Activated CD8-positive, alpha-beta memory T cell treated with anti-CD3 and anti-CD28 coated beads, Interleukin-2, amount 10 ng/mL, durations not matched to agents 7 days and 5 days (primary cell): ENCODE measurements around the gene ADAMTSL5. TPM values are rescaled to one million over a fixed set of nuclear protein-coding genes. Genes with fewer than 3 reads are reported as not detected.
"Not testable (repeated sequence)": the region's sequence is repeated elsewhere in the genome, so short reads cannot be mapped to it uniquely, and the experiment has no call there.

Source experiments
- ATAC-seq: fragments of 150-1000 bp; cut with Tn5 transposase; one replicate; pipeline ENCODE4 v1.10.0; 2021; ENCODE audit warnings: moderate library complexity
- CTCF ChIA-PET: fragments of 350-600 bp; sonication (Branson Sonifier 250); formaldehyde crosslinking; loops from one replicate; lab custom pipeline; 2021; ENCODE audit warnings: antibody characterized with exemption; lab: Charles Lee
- DNase-seq: peaks from one replicate; pipeline ENCODE4 v3.0.0-alpha.2; 2020
- H3K27ac Mint-ChIP-seq: one replicate; pipeline ENCODE4 v1.8.0; 2021; ENCODE audit warnings: mild to moderate bottlenecking, mixed read lengths
- H3K27me3 Mint-ChIP-seq: one replicate; pipeline ENCODE4 v1.8.0; 2021; ENCODE audit warnings: mixed read lengths
- H3K36me3 Mint-ChIP-seq: one replicate; pipeline ENCODE4 v1.8.0; 2021; ENCODE audit warnings: mild to moderate bottlenecking, mixed read lengths
- H3K4me1 Mint-ChIP-seq: one replicate; pipeline ENCODE4 v1.8.0; 2021; ENCODE audit warnings: mixed read lengths
- H3K4me3 Mint-ChIP-seq: one replicate; pipeline ENCODE4 v1.8.0; 2021; ENCODE audit warnings: mild to moderate bottlenecking, moderate library complexity, mixed read lengths
- H3K9me3 Mint-ChIP-seq: one replicate; pipeline ENCODE4 v1.8.0; 2022; ENCODE audit warnings: low read depth, mixed read lengths
- total RNA-seq, 2 experiments: library from RNA; stranded (reverse); gene quantifications; one replicate each; pipeline ENCODE4 v1.2.3, GENCODE V29; 2021

The ADAMTSL5 gene
- total RNA-seq, 2 experiments from 2014 or later: 0.91 to 1.2 TPM

DNA sequence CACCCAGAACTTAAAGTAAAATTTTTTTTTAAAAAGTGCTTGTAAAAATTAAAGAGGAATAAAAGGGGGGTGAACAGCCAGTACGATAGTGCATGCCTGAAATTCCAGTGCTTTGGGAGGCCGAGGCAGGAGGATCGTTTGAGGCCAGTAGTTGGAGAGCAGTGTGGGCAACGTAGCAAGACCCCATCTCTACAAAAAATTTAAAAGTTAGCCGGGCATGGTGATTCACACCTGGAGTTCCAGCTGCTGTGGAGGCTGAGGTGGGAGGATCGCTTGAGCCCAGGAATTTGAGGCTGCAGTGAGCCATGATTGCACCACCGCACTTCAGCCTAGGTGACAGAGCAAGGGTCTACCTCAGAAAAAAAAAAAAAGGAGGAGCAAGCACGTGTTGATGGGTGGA lies 7.8 kb downstream of the ADAMTSL5 start:
- Mint-ChIP-seq H3K27me3 (peaks cover 25% of the 10 kb centered on the region), H3K27ac (no peak overlapping the region), H3K36me3 (no peaks in the 10 kb centered on the region), H3K4me1 (peaks cover 9% of the 10 kb centered on the region), H3K4me3 (no peak overlapping the region), H3K9me3 (peaks cover 2% of the 10 kb centered on the region)
- CTCF ChIA-PET: interaction anchor here (0.6 to 1.6 kb wide), 2 partner anchors 41 to 533 kb away, joined by 4 read pairs; no protein-coding TSS in a partner anchor
- ATAC-seq: no peak
- no peak for DNase-seq

DNA sequence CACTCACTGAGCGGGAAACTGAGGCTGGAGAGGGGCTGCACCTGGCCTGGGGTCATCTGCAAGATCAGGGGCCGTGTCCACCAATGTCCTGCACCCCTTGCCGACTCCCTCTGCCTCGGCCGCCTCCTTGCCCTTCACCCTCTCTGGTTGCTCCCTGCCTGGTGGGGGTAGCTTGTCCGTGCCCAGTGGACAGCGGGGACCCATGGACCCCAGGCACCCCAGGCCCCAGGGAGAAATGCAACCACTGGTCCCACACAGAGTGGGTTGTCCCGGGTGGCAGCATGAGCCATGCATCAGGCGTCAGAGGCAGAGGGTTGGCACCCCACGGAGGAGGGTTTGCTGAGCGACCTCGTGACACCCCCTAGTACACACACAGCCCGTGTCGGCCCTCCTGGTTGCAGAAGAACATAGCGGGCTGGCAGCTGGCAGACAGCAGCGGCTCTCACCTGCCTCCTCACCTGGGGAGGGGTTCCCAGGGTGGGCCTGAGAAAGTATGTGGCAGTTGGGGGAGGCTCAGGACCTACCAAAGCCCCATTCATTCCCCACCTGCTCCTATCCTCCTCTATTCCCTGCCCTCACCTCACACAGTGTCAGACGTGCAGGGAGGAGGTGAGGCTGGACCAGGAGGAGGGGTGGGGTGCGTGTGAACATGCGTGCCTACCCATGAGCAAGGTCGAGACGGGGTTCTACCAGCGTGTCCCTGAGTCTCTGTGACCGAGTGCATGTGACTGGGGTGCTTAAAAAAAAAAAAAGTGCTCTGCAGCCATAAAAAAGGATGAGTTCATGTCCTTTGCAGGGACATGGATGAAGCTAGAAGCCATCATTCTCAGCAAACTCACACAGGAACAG lies 8.7 kb downstream of the ADAMTSL5 start:
- Mint-ChIP-seq H3K27me3 (peaks cover 20% of the 10 kb centered on the region), H3K9me3 (peaks cover 2% of the 10 kb centered on the region), H3K27ac (peak overlapping the region; percentile 24), H3K36me3 (no peaks in the 10 kb centered on the region), H3K4me1 (peaks cover 9% of the 10 kb centered on the region), H3K4me3 (no peak overlapping the region)
- CTCF ChIA-PET: no interaction called here
- DNase-seq (no peak), ATAC-seq (no peak)

DNA sequence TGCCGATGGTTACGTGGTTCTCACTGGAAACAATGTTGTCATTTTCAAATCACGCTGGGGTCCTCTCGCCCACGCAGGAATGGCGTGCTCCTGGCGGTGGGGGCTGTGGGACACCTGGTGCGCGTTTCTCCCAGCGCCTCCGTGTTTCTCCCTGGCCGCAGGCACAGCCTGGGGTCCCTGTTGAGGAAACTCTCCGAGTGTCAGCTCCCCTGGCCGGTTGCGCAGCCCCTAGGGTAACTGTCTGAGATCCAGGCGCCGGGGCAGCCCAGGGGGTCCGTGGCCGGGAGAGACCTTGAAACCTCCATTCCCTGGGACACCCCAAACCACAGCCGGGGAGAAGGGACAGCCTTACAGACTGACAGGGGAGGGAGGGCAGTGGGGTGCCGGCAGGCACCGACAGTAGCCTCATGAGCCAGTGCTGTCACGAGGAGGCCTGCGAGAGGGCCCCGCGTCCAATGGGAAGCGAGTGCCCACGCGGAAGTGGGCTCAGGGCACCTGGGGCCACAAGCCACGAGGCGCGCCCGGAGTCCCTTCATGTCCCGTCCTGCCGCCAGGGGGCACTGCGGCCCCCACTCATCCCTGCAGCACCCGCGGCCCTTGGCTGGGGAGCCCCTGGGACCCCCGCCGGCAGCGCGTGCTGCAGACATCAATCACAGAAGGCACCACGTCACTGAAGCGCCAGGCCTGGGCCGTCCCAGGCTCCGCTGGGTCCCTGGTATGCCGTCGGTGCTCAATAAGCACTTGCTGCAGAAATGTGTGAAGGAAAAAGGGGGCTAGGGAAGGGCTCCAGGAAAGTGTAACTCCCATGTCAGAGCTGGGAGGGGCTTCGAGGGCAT lies 9.5 kb downstream of the ADAMTSL5 start:
- peaks cover 9% of the 10 kb centered on the region for H3K4me1 Mint-ChIP-seq
- H3K36me3 Mint-ChIP-seq: no peaks in the 10 kb centered on the region
- no peak overlapping the region for H3K4me3 Mint-ChIP-seq
- peaks cover 2% of the 10 kb centered on the region for H3K9me3 Mint-ChIP-seq
- DNase-seq (peak; percentile 75), ATAC-seq (peak; percentile 51)
- H3K27ac Mint-ChIP-seq: no peak overlapping the region
- peaks cover 16% of the 10 kb centered on the region for H3K27me3 Mint-ChIP-seq
- CTCF ChIA-PET: interaction anchor here (0.7 to 2.0 kb wide), 4 partner anchors 12 to 169 kb away, joined by 3 to 4 read pairs (median 4); no protein-coding TSS in a partner anchor

DNA sequence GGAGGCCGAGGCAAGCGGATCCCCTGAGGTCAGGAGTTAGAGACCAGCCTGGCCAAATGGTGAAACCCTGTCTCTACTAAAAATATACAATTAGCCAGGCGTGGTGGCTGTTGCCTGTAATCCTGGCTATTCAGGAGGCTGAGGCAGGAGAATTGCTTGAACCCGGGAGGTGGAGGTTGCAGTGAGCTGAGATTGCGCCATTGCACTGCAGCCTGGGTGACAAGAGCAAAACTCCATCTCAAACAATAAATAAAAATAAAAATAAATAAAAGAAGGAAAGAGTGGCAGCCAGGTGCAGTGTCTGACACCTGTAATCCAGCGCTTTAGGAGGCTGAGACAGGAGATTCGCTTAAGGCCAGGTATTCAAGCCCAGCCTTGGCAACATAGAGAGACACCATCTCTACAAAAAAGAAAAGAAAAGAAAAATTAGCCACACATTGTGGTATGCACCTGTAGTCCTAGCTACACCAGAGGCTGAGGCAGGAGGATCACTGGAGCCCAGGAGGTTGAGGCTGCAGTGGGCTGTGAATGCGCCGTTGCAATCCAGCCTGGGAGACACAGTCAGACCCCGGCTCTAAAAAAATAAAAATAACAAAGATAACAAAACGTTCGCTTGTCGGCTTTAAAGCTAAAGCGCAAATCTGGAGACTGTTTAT lies 10.3 kb downstream of the ADAMTSL5 start:
- ATAC-seq (no peak), DNase-seq (no peak)
- Mint-ChIP-seq H3K27ac (peak overlapping the region; percentile 49), H3K9me3 (peaks cover 2% of the 10 kb centered on the region), H3K4me3 (no peak overlapping the region), H3K27me3 (peaks cover 16% of the 10 kb centered on the region), H3K4me1 (peaks cover 5% of the 10 kb centered on the region), H3K36me3 (no peaks in the 10 kb centered on the region)
- CTCF ChIA-PET: interaction anchor here (0.7 to 2.0 kb wide), 4 partner anchors 11 to 170 kb away, joined by 3 to 4 read pairs (median 4); no protein-coding TSS in a partner anchor

DNA sequence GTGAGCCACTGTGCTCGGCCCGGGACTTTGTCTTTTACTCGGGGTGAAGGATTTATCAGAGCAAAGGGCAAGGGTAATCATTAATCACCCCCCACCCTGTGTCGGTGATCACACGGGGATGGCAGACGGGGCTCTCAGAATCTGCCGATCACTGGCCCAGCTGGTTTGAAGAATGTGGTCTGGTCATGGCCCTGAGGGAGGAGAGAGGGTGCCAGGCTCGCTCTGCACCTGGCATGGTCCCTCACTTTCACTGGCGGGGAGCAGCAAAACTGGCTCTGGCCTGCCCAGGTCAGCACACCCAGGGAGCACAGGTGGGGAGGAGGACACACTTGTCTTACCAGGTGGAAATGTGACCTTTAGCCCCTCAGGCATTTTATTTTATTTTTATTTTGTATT lies 11.6 kb downstream of the ADAMTSL5 start:
- H3K4me3 Mint-ChIP-seq: no peak overlapping the region
- no peak overlapping the region for H3K27ac Mint-ChIP-seq
- H3K27me3 Mint-ChIP-seq: peaks cover 16% of the 10 kb centered on the region
- peaks cover under 1% of the 10 kb centered on the region for H3K9me3 Mint-ChIP-seq
- peaks cover 4% of the 10 kb centered on the region for H3K4me1 Mint-ChIP-seq
- CTCF ChIA-PET: interaction anchor here (1.0 to 2.0 kb wide), 2 partner anchors 10 kb away, joined by 4 to 6 read pairs; partner anchors contain the start of gene REEP6
- peak; percentile 21 for ATAC-seq
- H3K36me3 Mint-ChIP-seq: no peaks in the 10 kb centered on the region
- no peak for DNase-seq

DNA sequence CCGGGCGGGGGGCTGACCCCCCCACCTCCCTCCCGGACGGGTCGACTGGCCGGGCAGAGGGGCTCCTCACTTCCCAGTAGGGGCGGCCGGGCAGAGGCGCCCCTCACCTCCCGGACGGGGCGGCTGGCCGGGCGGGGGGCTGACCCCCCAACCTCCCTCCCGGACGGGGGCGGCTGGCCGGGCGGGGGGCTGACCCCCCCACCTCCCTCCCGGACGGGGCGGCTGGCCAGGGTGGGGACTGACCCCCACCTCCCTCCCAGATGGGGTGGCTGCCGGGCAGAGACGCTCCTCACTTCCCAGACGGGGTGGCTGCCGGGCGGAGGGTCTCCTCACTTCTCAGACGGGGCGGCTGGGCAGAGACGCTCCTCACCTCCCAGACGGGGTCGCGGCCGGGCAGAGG lies 13.6 kb downstream of the ADAMTSL5 start:
- CTCF ChIA-PET, H3K9me3 Mint-ChIP-seq, H3K36me3 Mint-ChIP-seq, H3K4me1 Mint-ChIP-seq, ATAC-seq, H3K4me3 Mint-ChIP-seq, DNase-seq, H3K27ac Mint-ChIP-seq: not testable (repeated sequence)
- peaks cover 11% of the 10 kb centered on the region for H3K27me3 Mint-ChIP-seq

DNA sequence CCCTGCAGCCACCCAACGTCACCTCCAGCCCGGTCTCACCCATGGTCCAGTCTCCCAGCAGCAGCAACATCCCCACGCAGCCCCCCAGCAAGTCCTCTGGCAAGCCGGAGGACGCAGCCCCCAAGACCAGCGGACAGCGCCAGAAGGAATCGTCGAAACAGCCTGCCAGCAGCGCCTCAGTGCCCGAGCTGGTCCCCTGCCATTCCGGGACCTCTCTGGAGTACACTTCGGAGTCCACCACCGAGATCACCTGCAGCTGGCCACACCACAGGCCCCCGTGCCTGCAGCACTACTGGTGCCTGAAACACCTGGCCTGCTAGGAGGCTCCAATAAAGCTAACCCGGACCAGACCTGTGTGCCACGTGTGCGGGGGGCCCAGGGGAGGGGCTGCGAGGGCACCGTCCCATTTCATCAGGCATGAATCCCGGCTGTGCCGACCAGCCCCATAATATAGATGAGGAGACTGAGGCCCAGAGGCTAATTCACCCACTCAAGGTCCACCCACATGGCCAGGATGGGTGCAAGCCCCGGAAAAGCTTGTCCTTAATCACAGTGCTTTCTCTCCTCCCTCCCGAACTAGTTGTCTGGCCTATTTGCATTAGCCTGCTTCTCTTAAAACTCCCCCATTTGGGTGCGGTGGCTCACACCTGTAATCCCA lies 15.1 kb downstream of the ADAMTSL5 start:
- Mint-ChIP-seq H3K4me1 (peaks cover 2% of the 10 kb centered on the region), H3K36me3 (no peaks in the 10 kb centered on the region), H3K27ac (no peak overlapping the region), H3K4me3 (no peak overlapping the region), H3K27me3 (peaks cover 2% of the 10 kb centered on the region), H3K9me3 (no peaks in the 10 kb centered on the region)
- DNase-seq (no peak), ATAC-seq (no peak)
- CTCF ChIA-PET: no interaction called here

DNA sequence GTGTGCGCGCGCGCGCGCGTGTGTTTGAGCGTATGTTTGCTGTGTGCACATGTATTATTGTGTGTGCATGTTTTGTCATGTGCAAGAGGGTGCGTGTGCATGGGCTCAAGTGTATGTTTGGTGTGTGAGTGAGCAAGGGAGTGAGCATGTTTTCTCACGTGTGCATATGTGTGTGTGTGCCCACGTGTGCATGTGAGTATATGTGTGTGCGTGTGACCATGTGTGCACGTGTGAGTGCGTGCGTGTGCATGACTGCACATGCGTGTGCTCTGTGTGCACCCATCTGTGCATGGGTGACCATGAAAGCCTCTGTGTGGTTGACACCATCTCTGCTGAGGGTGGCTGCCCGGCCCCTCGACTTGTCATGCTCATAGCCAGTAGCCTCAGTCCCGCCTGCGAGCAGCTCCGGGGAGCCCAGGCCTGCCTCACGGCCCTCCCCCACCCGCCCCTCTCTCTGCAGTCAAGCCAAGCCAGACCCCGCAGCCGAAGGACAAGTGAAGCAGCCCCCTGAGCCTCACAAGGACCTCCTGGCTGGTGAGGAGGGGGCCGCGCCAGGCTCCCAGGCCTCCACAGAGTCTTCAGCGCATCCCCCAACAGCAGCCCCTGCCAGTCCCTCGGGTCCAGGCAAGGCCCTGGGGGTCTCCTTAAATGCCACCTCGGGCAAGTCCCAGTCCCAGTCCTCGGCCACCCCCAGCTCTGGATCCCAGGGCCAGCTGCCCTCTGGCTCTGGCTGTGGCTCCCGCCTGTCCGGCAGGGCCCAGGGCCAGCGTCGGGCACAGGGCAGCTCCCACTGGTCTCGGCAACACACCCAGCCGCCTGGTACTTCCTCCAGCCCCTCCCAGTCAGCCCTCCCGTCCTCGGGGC lies 15.9 kb downstream of the ADAMTSL5 start:
- Mint-ChIP-seq H3K4me3 (no peak overlapping the region), H3K36me3 (no peaks in the 10 kb centered on the region), H3K27ac (no peak overlapping the region), H3K9me3 (no peaks in the 10 kb centered on the region), H3K4me1 (peaks cover under 1% of the 10 kb centered on the region), H3K27me3 (peaks cover 4% of the 10 kb centered on the region)
- no peak for ATAC-seq
- DNase-seq: no peak
- CTCF ChIA-PET: no interaction called here

DNA sequence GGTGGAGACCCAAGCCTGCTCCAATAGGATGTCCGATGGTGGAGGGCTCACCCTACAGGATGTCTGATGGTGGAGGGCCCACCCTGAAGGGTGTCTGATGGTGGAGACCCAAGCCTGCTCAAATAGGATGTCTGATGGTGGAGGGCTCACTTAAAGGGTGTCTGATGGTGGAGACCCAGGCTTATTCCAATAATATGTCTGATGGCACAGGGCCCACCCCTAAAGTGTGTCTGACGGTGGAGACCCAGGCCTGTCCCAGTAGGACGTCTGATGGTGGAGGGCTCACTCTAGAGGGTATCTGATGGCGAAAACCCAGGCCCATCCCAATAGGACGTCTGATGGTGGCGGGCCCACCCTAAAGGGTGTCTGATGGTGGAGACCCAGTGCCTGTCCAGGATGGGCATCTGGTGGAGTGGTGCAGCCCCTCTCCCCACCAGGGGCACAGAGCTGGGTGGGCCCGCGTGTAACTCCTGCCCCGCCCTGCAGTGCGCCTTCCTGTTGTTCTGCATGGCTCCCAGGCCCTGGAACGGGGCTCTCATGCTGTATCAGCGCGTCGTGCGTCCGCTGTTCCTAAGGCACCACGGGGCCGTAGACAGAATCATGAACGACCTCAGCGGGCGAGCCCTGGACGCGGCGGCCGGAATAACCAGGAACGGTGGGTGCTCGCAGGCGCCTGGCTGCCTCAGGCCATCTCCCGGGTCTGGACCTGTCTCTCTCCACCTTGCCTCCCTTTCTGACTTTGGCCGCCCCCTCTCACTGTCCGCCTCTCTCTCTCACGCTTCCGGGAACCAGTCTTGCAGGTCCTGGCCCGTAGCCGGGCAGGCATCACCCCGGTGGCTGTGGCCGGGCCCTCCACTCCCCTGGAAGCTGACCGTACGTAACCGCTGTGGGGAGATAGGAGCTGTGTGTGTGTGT lies 16.8 kb downstream of the ADAMTSL5 start:
- H3K4me1 Mint-ChIP-seq: peaks cover 3% of the 10 kb centered on the region
- no peak overlapping the region for H3K4me3 Mint-ChIP-seq
- H3K36me3 Mint-ChIP-seq: no peaks in the 10 kb centered on the region
- H3K27me3 Mint-ChIP-seq: peaks cover 9% of the 10 kb centered on the region
- DNase-seq: no peak
- CTCF ChIA-PET: no interaction called here
- H3K27ac Mint-ChIP-seq: no peak overlapping the region
- H3K9me3 Mint-ChIP-seq: no peaks in the 10 kb centered on the region
- no peak for ATAC-seq

DNA sequence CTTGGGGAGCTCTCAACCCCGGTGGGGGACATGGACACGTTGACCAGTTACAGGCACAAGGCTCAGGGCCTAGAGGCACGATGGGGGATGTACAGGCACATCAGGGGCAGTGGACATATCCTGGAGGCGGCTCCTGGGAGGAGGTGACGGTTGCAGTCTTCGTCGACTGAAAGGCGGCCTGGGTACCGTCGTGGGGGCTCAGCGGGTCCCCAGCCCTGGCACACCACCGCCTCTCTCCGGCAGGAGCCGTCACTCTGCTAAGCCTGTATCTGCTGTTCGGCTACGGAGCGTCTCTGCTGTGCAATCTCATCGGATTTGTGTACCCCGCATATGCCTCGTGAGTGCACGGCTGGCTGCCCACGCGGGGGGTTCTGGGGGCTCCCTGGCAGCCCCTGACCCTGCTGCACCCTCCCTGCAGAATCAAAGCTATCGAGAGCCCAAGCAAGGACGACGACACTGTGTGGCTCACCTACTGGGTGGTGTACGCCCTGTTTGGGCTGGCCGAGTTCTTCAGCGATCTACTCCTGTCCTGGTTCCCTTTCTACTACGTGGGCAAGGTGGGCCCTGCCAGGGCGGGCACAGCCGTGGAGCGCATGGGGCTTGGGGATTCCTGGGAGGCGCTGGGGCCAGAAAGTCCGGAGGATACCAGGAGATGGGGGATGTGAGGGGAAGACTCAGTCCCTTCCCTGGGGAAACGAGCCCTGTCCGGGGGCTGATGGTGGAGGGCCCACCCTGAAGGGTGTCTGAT lies 17.6 kb downstream of the ADAMTSL5 start:
- ATAC-seq: no peak
- Mint-ChIP-seq H3K27me3 (peaks cover 9% of the 10 kb centered on the region), H3K4me1 (peaks cover 7% of the 10 kb centered on the region), H3K36me3 (no peaks in the 10 kb centered on the region), H3K4me3 (no peak overlapping the region), H3K27ac (no peak overlapping the region), H3K9me3 (no peaks in the 10 kb centered on the region)
- CTCF ChIA-PET: no interaction called here
- no peak for DNase-seq
